Spleen (tissue), 11 donors: ENCODE results near the gene RANBP3. TPM values are rescaled to one million over a fixed set of nuclear protein-coding genes. Genes with fewer than 3 reads are reported as not detected.

Source experiments
- DNase-seq: peaks from one replicate; pipeline ENCODE4 v3.0.0-alpha.2; 2020
- H3K27ac ChIP-seq, 8 donors: fragments of 200-600 bp; sonication (generic) in 7 of 8; 1 replicate in 4 of 8; 2 replicates in 4 of 8; pipeline versions ENCODE4 v1.5.0 to v1.8.0; 2016 to 2021; ENCODE audit warnings: inconsistent platforms in 4 of 8, mild to moderate bottlenecking in 4 of 8, moderate library complexity in 1 of 8
- H3K27me3 ChIP-seq, 7 donors: fragments of 200-600 bp; sonication (generic) in 6 of 7; replicated peaks in 1 of 7; 1 replicate in 4 of 7; 2 replicates in 3 of 7; pipeline versions ENCODE4 v1.5.0 to v1.8.0; 2016 to 2021; ENCODE audit warnings: inconsistent platforms in 3 of 7, mild to moderate bottlenecking in 1 of 7
- H3K36me3 ChIP-seq, 6 donors: fragments of 200-600 bp; sonication (generic) in 5 of 6; 1 replicate in 4 of 6; 2 replicates in 2 of 6; pipeline versions ENCODE4 v1.5.0 to v1.8.0; 2016 to 2021; ENCODE audit warnings: inconsistent platforms in 2 of 6
- H3K4me1 ChIP-seq, 6 donors: fragments of 200-600 bp; sonication (generic) in 5 of 6; 1 replicate in 3 of 6; 2 replicates in 3 of 6; pipeline versions ENCODE4 v1.5.0 to v1.8.0; 2016 to 2021; ENCODE audit warnings: inconsistent platforms in 3 of 6
- H3K4me3 ChIP-seq, 8 donors: fragments of 200-600 bp; sonication (generic) in 7 of 8; 1 replicate in 4 of 8; 2 replicates in 4 of 8; pipeline versions ENCODE4 v1.5.0 to v1.8.0; 2016 to 2021; ENCODE audit warnings: inconsistent platforms in 4 of 8, mild to moderate bottlenecking in 4 of 8, moderate library complexity in 2 of 8
- H3K9me3 ChIP-seq, 8 donors: fragments of 200-600 bp; sonication (generic) in 7 of 8; 1 replicate in 4 of 8; 2 replicates in 4 of 8; pipeline versions ENCODE4 v1.5.0 to v1.8.0; 2016 to 2021; ENCODE audit warnings: inconsistent platforms in 4 of 8
- POLR2A ChIP-seq, 3 donors: fragments of 450-650 bp; IDR thresholded peaks; one replicate each; pipeline ENCODE4 v1.5.1; 2017; ENCODE audit warnings: antibody characterized with exemption in 3 of 3, mild to moderate bottlenecking in 1 of 3
- POLR2AphosphoS5 ChIP-seq, 3 donors: sonication (generic); formaldehyde crosslinking; IDR thresholded peaks; one replicate each; pipeline ENCODE4 v1.5.1; 2017; ENCODE audit warnings: antibody characterized with exemption in 3 of 3
- WGBS, 5 donors: extraction: QIAGEN DNeasy Blood & Tissue Kit in 3 of 5; methylation state at CpG; one replicate each; pipeline versions ENCODE4 v1.1.5 to v1.1.7; 2013 to 2018; 5-methylcytosine and 5-hydroxymethylcytosine counted together
- intact Hi-C: fragments of 100-400 bp; cut with DNase I; formaldehyde crosslinking; loops from one replicate; pipeline ENCODE4 v1.15.0; 2023; ENCODE audit warnings: low total_unique reads
- polyA plus RNA-seq, 3 donors: library from polyadenylated mRNA; stranded (reverse); fragments of 200-250 nt; gene quantifications; one replicate each; pipeline ENCODE4 v1.2.1, GENCODE V29; 2013
- total RNA-seq, 7 donors: library from RNA; depleted of rRNA in 3 of 7; stranded (reverse); fragments of >200 nt in 3 of 7; fragmentation: NEBNext Ultra II Directional in 4 of 7; extraction: Animal tissue kit (Norgen Biotek cat#: 25700) in 4 of 7; gene quantifications; one replicate each; pipeline versions ENCODE4 v1.1.0 to v1.2.1, GENCODE V29; 2016 to 2021
- TF ChIP-seq, protein P1 (sequence below), 11 experiments: fragments of 200-600 bp in 7 of 11; fragments of 450-650 bp in 4 of 11; sonication (generic) in 4 of 11; IDR thresholded peaks in 8 of 11; conservative IDR thresholded peaks in 3 of 11; 1 replicate in 7 of 11; 2 replicates in 4 of 11; pipeline versions ENCODE4 v1.4.0 to v1.8.0; 2016 to 2021; ENCODE audit warnings: antibody characterized with exemption in 11 of 11, inconsistent platforms in 4 of 11, mild to moderate bottlenecking in 1 of 11
- donor health status: healthy with polysubstance abuse.
- donor health status: DM: no; HTN: no; CAD: no; lungs with moderate emphysema.
- donor health status: DM: no; HTN: no; CAD: no.
- donor health status: Bipolar disorder and iron deficiency.
- donor health status: healthy.
- donor health status: DM: no; HTN: no; CAD: no.
- donor health status: DM: yes; HTN: yes; CAD: no.

The RANBP3 gene
- total and polyA plus RNA-seq, 10 donors = 27.5 to 92.9 (median 69.8) TPM

- H3K4me1 ChIP-seq = peaks cover 4 to 31% (median 18%) of the 10 kb centered on the region in 6 donors
- 69 to 82% (median 75%) methylated on average over 11 of the region's 11 CpGs for whole genome bisulfite sequencing, 5 donors
- intact Hi-C loops = no loop called here
- peaks cover 0 to 40% (median 0%) of the 10 kb centered on the region in 6 donors for H3K36me3 ChIP-seq
- H3K27me3 ChIP-seq = no peaks in the 10 kb centered on the region
- TF ChIP-seq POLR2A (IDR thresholded peaks at IDR 0.05) = no peak
- TF ChIP-seq POLR2AphosphoS5 (IDR thresholded peaks at IDR 0.05) = no peak
- TF ChIP-seq, protein P1, sequence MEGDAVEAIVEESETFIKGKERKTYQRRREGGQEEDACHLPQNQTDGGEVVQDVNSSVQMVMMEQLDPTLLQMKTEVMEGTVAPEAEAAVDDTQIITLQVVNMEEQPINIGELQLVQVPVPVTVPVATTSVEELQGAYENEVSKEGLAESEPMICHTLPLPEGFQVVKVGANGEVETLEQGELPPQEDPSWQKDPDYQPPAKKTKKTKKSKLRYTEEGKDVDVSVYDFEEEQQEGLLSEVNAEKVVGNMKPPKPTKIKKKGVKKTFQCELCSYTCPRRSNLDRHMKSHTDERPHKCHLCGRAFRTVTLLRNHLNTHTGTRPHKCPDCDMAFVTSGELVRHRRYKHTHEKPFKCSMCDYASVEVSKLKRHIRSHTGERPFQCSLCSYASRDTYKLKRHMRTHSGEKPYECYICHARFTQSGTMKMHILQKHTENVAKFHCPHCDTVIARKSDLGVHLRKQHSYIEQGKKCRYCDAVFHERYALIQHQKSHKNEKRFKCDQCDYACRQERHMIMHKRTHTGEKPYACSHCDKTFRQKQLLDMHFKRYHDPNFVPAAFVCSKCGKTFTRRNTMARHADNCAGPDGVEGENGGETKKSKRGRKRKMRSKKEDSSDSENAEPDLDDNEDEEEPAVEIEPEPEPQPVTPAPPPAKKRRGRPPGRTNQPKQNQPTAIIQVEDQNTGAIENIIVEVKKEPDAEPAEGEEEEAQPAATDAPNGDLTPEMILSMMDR (IDR thresholded peaks at IDR 0.05 in 8 of 11, conservative IDR thresholded peaks at IDR 0.05 in 3 of 11) = no peak
- peak overlapping the region in 1 of 8 donors; percentile 18 for H3K27ac ChIP-seq
- no peak overlapping the region for H3K4me3 ChIP-seq
- no peak for DNase-seq
- no peaks in the 10 kb centered on the region for H3K9me3 ChIP-seq
Observed at GRCh38 chr19:5992756-5993155, 14.8 kb upstream of the RANBP3 start.

DNA sequence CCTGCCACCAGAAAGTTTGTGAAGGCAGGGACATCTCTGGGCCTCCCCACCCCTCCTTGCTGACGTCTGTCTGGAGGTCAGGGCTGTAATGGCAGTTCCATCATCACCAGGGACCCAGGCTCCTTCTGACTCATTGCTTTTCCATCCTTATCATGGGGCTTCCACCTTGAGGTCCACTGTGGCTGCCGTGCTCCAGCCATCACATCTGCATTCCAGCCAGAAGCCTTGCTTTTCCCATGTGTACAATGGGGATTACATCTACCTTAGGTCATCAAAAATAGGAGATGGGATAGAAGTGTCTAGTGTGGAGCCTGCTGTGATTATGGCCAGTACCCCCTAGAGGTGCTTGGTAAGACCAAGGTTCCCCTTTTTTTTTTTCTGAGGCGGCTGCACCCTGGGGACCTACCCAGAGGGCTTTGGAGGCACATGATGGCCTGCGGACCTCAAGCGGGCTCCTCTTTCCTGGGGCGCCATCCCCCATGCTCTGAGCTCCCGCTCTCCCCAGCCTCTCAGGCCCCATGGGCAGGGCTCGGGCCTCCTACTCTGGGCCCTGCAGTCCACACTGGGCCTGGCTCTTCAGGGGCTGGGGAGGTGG is 13.4 kb upstream of the RANBP3 start:
- H3K27me3 ChIP-seq = no peaks in the 10 kb centered on the region
- peaks cover 4 to 42% (median 25%) of the 10 kb centered on the region in 6 donors for H3K4me1 ChIP-seq
- TF ChIP-seq, protein P1 (IDR thresholded peaks at IDR 0.05 in 8 of 11, conservative IDR thresholded peaks at IDR 0.05 in 3 of 11) = no peak
- TF ChIP-seq POLR2A (IDR thresholded peaks at IDR 0.05) = no peak
- TF ChIP-seq POLR2AphosphoS5 (IDR thresholded peaks at IDR 0.05) = no peak
- no peak overlapping the region for H3K4me3 ChIP-seq
- intact Hi-C loops = no loop called here
- 83 to 100% (median 94%) methylated on average over 7 to 8 of the region's 8 CpGs for WGBS, 5 donors
- no peaks in the 10 kb centered on the region for H3K9me3 ChIP-seq
- no peak for DNase-seq
- H3K27ac ChIP-seq = no peak overlapping the region
- H3K36me3 ChIP-seq = peaks cover 0 to 31% (median 0%) of the 10 kb centered on the region in 6 donors

GRCh38 chr19:5990289-5990797 is 12.4 kb upstream of the RANBP3 start:
- H3K4me1 ChIP-seq = peaks cover 4 to 42% (median 25%) of the 10 kb centered on the region in 6 donors
- intact Hi-C loops = no loop called here
- H3K36me3 ChIP-seq = peaks cover 0 to 21% (median 0%) of the 10 kb centered on the region in 6 donors
- H3K27me3 ChIP-seq = no peaks in the 10 kb centered on the region
- H3K27ac ChIP-seq = no peak overlapping the region
- no peaks in the 10 kb centered on the region for H3K9me3 ChIP-seq
- DNase-seq = no peak
- TF ChIP-seq, protein P1 (IDR thresholded peaks at IDR 0.05 in 8 of 11, conservative IDR thresholded peaks at IDR 0.05 in 3 of 11) = no peak
- TF ChIP-seq POLR2AphosphoS5 (IDR thresholded peaks at IDR 0.05) (no peak), POLR2A (IDR thresholded peaks at IDR 0.05) (no peak)
- peak overlapping the region in 1 of 8 donors; percentile 19 for H3K4me3 ChIP-seq
- 55 to 86% (median 69%) methylated on average over 17 of the region's 17 CpGs for WGBS, 5 donors

- Histone ChIP-seq H3K9me3 (no peaks in the 10 kb centered on the region), H3K4me3 (no peak overlapping the region), H3K4me1 (peaks cover 4 to 40% (median 23%) of the 10 kb centered on the region in 6 donors), H3K36me3 (peaks cover 0 to 13% (median 0%) of the 10 kb centered on the region in 6 donors), H3K27ac (no peak overlapping the region), H3K27me3 (no peaks in the 10 kb centered on the region)
- intact Hi-C loops = no loop called here
- TF ChIP-seq POLR2AphosphoS5 (IDR thresholded peaks at IDR 0.05) = no peak
- no peak for TF ChIP-seq POLR2A (IDR thresholded peaks at IDR 0.05)
- TF ChIP-seq, protein P1 (IDR thresholded peaks at IDR 0.05 in 8 of 11, conservative IDR thresholded peaks at IDR 0.05 in 3 of 11) = no peak
- no peak for DNase-seq
- 76 to 82% (median 79%) methylated on average over 8 of the region's 8 CpGs for WGBS, 5 donors
Observed at GRCh38 chr19:5989388-5990074, 11.6 kb upstream of the RANBP3 start.
